Panc1 (cell line): ENCODE results near the gene NOL4L.

Source experiments
- CTCF ChIP-seq: fragments of 450-650 bp; IDR thresholded peaks from 2 replicates; pipeline ENCODE4 v1.5.1; 2017; ENCODE audit warnings: mild to moderate bottlenecking
- POLR2AphosphoS5 ChIP-seq: IDR thresholded peaks from 2 replicates; pipeline ENCODE4 v1.6.1; 2012; ENCODE audit warnings: mild to moderate bottlenecking, low read depth, low read length, moderate library complexity
- REST ChIP-seq, 2 experiments: IDR thresholded peaks; 2 replicates each; pipeline ENCODE4 v1.6.1; 2011 to 2012; ENCODE audit warnings: low read depth in 2 of 2, control low read depth in 1 of 2, low read length in 1 of 2, mild to moderate bottlenecking in 1 of 2, moderate library complexity in 1 of 2; ENCODE audit not compliant: insufficient read depth in 1 of 2
- SIN3A ChIP-seq: IDR thresholded peaks from 2 replicates; pipeline ENCODE4 v1.6.1; 2012; ENCODE audit warnings: low read depth, mild to moderate bottlenecking, low read length, moderate library complexity, borderline replicate concordance; ENCODE audit not compliant: insufficient read depth
- TCF7L2 ChIP-seq: IDR thresholded peaks from 2 replicates; pipeline ENCODE4 v1.6.1; 2011; ENCODE audit warnings: mild to moderate bottlenecking, low read depth, low read length, inconsistent platforms

- TF ChIP-seq SIN3A (no peak), POLR2AphosphoS5 (no peak), CTCF (no peak), REST (IDR thresholded peaks at IDR 0.05; ENCODE audit: insufficient read depth in 1 of 2, low read depth in 2 of 2, low read length in 1 of 2) (no peak), TCF7L2 (no peak)
Measured at GRCh38 chr20:32538526-32538939, 46.6 kb downstream of the NOL4L start.
